HepG2 (cell line): ENCODE results near the gene NADK2. TPM values are rescaled to one million over a fixed set of nuclear protein-coding genes. Genes with fewer than 3 reads are reported as not detected.
A peak's percentile ranks its signal among the peaks of the same experiment; 100 is the strongest.

Experiments
- BATF2 ChIP-seq: sonication (generic); formaldehyde crosslinking; IDR thresholded peaks from 2 replicates; pipeline ENCODE4 v1.8.0; 2022; ENCODE audit warnings: mild to moderate bottlenecking, missing genetic modification reagents, moderate library complexity
- CTCF ChIP-seq: sonication (generic); formaldehyde crosslinking; IDR thresholded peaks from 2 replicates; pipeline ENCODE4 v1.5.0; 2020; ENCODE audit warnings: mild to moderate bottlenecking, missing genetic modification reagents, moderate library complexity
- GATA4 ChIP-seq: sonication (generic); IDR thresholded peaks from 2 replicates; pipeline ENCODE4 v1.6.1; 2016; ENCODE audit warnings: antibody characterized with exemption, low read depth, borderline replicate concordance
- HNRNPH1 ChIP-seq: fragments of 200-400 bp; formaldehyde crosslinking; optimal IDR thresholded peaks from 2 replicates; pipeline ENCODE3; 2017; ENCODE audit warnings: mild to moderate bottlenecking, low read depth, low read length
- NFE2L1 ChIP-seq: sonication (generic); formaldehyde crosslinking; IDR thresholded peaks from 2 replicates; pipeline ENCODE4 v1.4.0; 2020; ENCODE audit warnings: missing genetic modification reagents, mild to moderate bottlenecking, borderline replicate concordance
- PRMT3 ChIP-seq: sonication (generic); formaldehyde crosslinking; IDR thresholded peaks from 2 replicates; pipeline ENCODE4 v1.8.1; 2022; ENCODE audit warnings: low read depth, mild to moderate bottlenecking, moderate library complexity, missing genetic modification reagents, borderline replicate concordance
- RBFOX2 ChIP-seq: fragments of 200-400 bp; formaldehyde crosslinking; IDR thresholded peaks from 2 replicates; pipeline ENCODE4 v1.6.1; 2017; ENCODE audit warnings: low read depth, mild to moderate bottlenecking, low read length
- SAFB2 ChIP-seq: sonication (generic); formaldehyde crosslinking; IDR thresholded peaks from 2 replicates; pipeline ENCODE4 v1.5.1; 2020; ENCODE audit warnings: missing genetic modification reagents, low read depth, mild to moderate bottlenecking, borderline replicate concordance
- SP140L ChIP-seq: sonication (generic); formaldehyde crosslinking; IDR thresholded peaks from 2 replicates; pipeline ENCODE4 v1.4.0; 2020; ENCODE audit warnings: missing genetic modification reagents, borderline replicate concordance
- SUZ12 ChIP-seq: fragments of 150-350 bp; IDR thresholded peaks from 2 replicates; pipeline ENCODE4 v1.6.1; 2014; ENCODE audit warnings: low read depth, low read length
- YEATS4 ChIP-seq: sonication (generic); formaldehyde crosslinking; IDR thresholded peaks from 2 replicates; pipeline ENCODE4 v1.4.0; 2020; ENCODE audit warnings: missing genetic modification reagents, borderline replicate concordance
- ZFP37 ChIP-seq: sonication (generic); formaldehyde crosslinking; IDR thresholded peaks from 2 replicates; pipeline ENCODE4 v1.4.0; 2020; ENCODE audit warnings: missing genetic modification reagents, borderline replicate concordance
- ZFX ChIP-seq: sonication (generic); formaldehyde crosslinking; IDR thresholded peaks from 2 replicates; pipeline ENCODE4 v1.4.0; 2020; ENCODE audit warnings: mild to moderate bottlenecking, low read depth, missing genetic modification reagents, moderate library complexity
- ZNF121 ChIP-seq: sonication (generic); formaldehyde crosslinking; IDR thresholded peaks from 2 replicates; pipeline ENCODE4 v1.5.0; 2020; ENCODE audit warnings: mild to moderate bottlenecking, missing genetic modification reagents
- ZNF18 ChIP-seq: sonication (generic); formaldehyde crosslinking; IDR thresholded peaks from 2 replicates; pipeline ENCODE4 v1.8.0; 2022; ENCODE audit warnings: mild to moderate bottlenecking, missing genetic modification reagents; ENCODE audit not compliant: insufficient replicate concordance
- ZNF275 ChIP-seq: sonication (generic); formaldehyde crosslinking; IDR thresholded peaks from 2 replicates; pipeline ENCODE4 v1.8.0; 2022; ENCODE audit warnings: missing genetic modification reagents, mild to moderate bottlenecking, inconsistent platforms, borderline replicate concordance
- ZNF574 ChIP-seq: sonication (generic); formaldehyde crosslinking; IDR thresholded peaks from 2 replicates; pipeline ENCODE4 v1.4.0; 2020; ENCODE audit warnings: missing genetic modification reagents
- ZSCAN12 ChIP-seq: sonication (generic); formaldehyde crosslinking; IDR thresholded peaks from 2 replicates; pipeline ENCODE4 v1.9.0; 2021; ENCODE audit warnings: mild to moderate bottlenecking, missing genetic modification reagents
- polyA plus RNA-seq, 8 experiments: library from polyadenylated mRNA; depleted of rRNA in 3 of 8; stranded (reverse) in 7 of 8; unstranded in 1 of 8; fragments of >200 nt; fragmentation: Illumina TruSeq in 4 of 8; extraction: Trizol in 4 of 8; gene quantifications; 2 replicates each; pipeline versions ENCODE4 v1.2.1 to v1.2.3, GENCODE V29; 2011 to 2016; ENCODE audit warnings: low read depth in 4 of 8, missing spikeins in 1 of 8, mixed read lengths in 1 of 8; ENCODE audit not compliant: insufficient read depth in 1 of 8
- total RNA-seq, 5 experiments: library from RNA; depleted of rRNA; stranded (reverse); fragments of >200 nt; fragmentation: Illumina TruSeq; extraction: Trizol; gene quantifications; 2 replicates each; pipeline ENCODE4 v1.2.3, GENCODE V29; 2016; ENCODE audit warnings: low read depth in 1 of 5

NADK2 gene
- total and polyA plus RNA-seq, 2 of the 13 experiments (the other 11 are each of a cell fraction or from before 2014, with no cell fraction given) = 13.9 to 71.4 TPM

GRCh38 chr5:36241631-36242533 is at the start of gene NADK2 (continued):
- TF ChIP-seq ZNF18 (CRISPR knock-in tag) = peak; percentile 67
- TF ChIP-seq PRMT3 (CRISPR knock-in tag) = peak; percentile 76
- TF ChIP-seq ZFP37 (CRISPR knock-in tag) = peak; percentile 74
- TF ChIP-seq ZNF574 (CRISPR knock-in tag) = peak; percentile 92
- TF ChIP-seq GATA4 = no peak
- peak; percentile 65; the same call in 1 of the 2 replicates for TF ChIP-seq SAFB2 (CRISPR knock-in tag)
- no peak for TF ChIP-seq SUZ12
- TF ChIP-seq CTCF (CRISPR knock-in tag) = peak; percentile 78
- no peak for TF ChIP-seq NFE2L1 (CRISPR knock-in tag)
- TF ChIP-seq ZNF275 (CRISPR knock-in tag) = no peak; the same call in 1 of the 2 replicates
- TF ChIP-seq SP140L (CRISPR knock-in tag) = no peak
- TF ChIP-seq YEATS4 = peak; percentile 85
- peak; percentile 91 for TF ChIP-seq RBFOX2
- peak; percentile 72 for TF ChIP-seq ZFX (CRISPR knock-in tag)
- TF ChIP-seq BATF2 (CRISPR knock-in tag) = peak; percentile 74; the same call in 1 of the 2 replicates
- no peak for TF ChIP-seq HNRNPH1
- no peak for TF ChIP-seq ZNF121 (CRISPR knock-in tag)
- TF ChIP-seq ZSCAN12 (CRISPR knock-in tag) = 0 out of 2 replicates have a peak, but pooled peaks have one; percentile 13
